ENCODE data around the gene LSM3.

LSM3 gene

GRCh38 chr3:14152233-14152962, 26.2 kb upstream of the LSM3 start:
- TF ChIP-seq CTCF (IDR thresholded peaks at IDR 0.05; ENCODE audit: low read depth, low read length, missing control alignments) = peak; percentile 56
- no peak for DNase-seq
- Histone ChIP-seq H3K36me3 (replicated peaks) (peaks cover 33% of the 10 kb centered on the region), H3K27me3 (replicated peaks) (no peaks in the 10 kb centered on the region), H3K27ac (no peak overlapping the region), H3K4me3 (ENCODE audit: low read depth, low read length) (no peak overlapping the region)
- in situ Hi-C loops (cut with HindIII; ENCODE audit: low pct_ligation_motif_present, low sequenced_read_pairs) = no loop called here

- Histone ChIP-seq H3K27ac (no peak overlapping the region), H3K27me3 (replicated peaks) (no peaks in the 10 kb centered on the region), H3K4me3 (ENCODE audit: low read depth, low read length) (no peak overlapping the region), H3K36me3 (replicated peaks) (peaks cover 38% of the 10 kb centered on the region)
- no peak for DNase-seq
- no peak for TF ChIP-seq CTCF (IDR thresholded peaks at IDR 0.05; ENCODE audit: low read depth, low read length, missing control alignments)
- in situ Hi-C loops (cut with HindIII; ENCODE audit: low pct_ligation_motif_present, low sequenced_read_pairs) = no loop called here
Observed at GRCh38 chr3:14152963-14153355, 25.7 kb upstream of the LSM3 start.

GRCh38 chr3:14153663-14154062, 25.0 kb upstream of the LSM3 start:
- Histone ChIP-seq H3K4me3 (ENCODE audit: low read depth, low read length) (no peak overlapping the region), H3K36me3 (replicated peaks) (peaks cover 45% of the 10 kb centered on the region), H3K27me3 (replicated peaks) (no peaks in the 10 kb centered on the region), H3K27ac (no peak overlapping the region)
- in situ Hi-C loops (cut with HindIII; ENCODE audit: low pct_ligation_motif_present, low sequenced_read_pairs) = no loop called here
- no peak for TF ChIP-seq CTCF (IDR thresholded peaks at IDR 0.05; ENCODE audit: low read depth, low read length, missing control alignments)
- DNase-seq = no peak

- Histone ChIP-seq H3K27me3 (replicated peaks) (no peaks in the 10 kb centered on the region), H3K4me3 (ENCODE audit: low read depth, low read length) (no peak overlapping the region), H3K27ac (no peak overlapping the region), H3K36me3 (replicated peaks) (peaks cover 51% of the 10 kb centered on the region)
- in situ Hi-C loops (cut with HindIII; ENCODE audit: low pct_ligation_motif_present, low sequenced_read_pairs) = no loop called here
- TF ChIP-seq CTCF (IDR thresholded peaks at IDR 0.05; ENCODE audit: low read depth, low read length, missing control alignments) = no peak
- no peak for DNase-seq
Observed at GRCh38 chr3:14154276-14154675, 24.3 kb upstream of the LSM3 start.

- H3K27me3 ChIP-seq (replicated peaks) = no peaks in the 10 kb centered on the region
- H3K36me3 ChIP-seq (replicated peaks) = peaks cover 57% of the 10 kb centered on the region
- DNase-seq = no peak
- in situ Hi-C loops (cut with HindIII; ENCODE audit: low pct_ligation_motif_present, low sequenced_read_pairs) = no loop called here
- H3K4me3 ChIP-seq (ENCODE audit: low read depth, low read length) = no peak overlapping the region
- no peak for TF ChIP-seq CTCF (IDR thresholded peaks at IDR 0.05; ENCODE audit: low read depth, low read length, missing control alignments)
- no peak overlapping the region for H3K27ac ChIP-seq
Observed at GRCh38 chr3:14154895-14155440, 23.6 kb upstream of the LSM3 start.

GRCh38 chr3:14156201-14156600, 22.4 kb upstream of the LSM3 start:
- Histone ChIP-seq H3K27me3 (replicated peaks) (no peaks in the 10 kb centered on the region), H3K36me3 (replicated peaks) (peaks cover 67% of the 10 kb centered on the region), H3K27ac (no peak overlapping the region), H3K4me3 (ENCODE audit: low read depth, low read length) (no peak overlapping the region)
- no peak for DNase-seq
- no peak for TF ChIP-seq CTCF (IDR thresholded peaks at IDR 0.05; ENCODE audit: low read depth, low read length, missing control alignments)
- in situ Hi-C loops (cut with HindIII; ENCODE audit: low pct_ligation_motif_present, low sequenced_read_pairs) = no loop called here
